ENCODE measurements around the gene C10orf62. TPM values are rescaled to one million over a fixed set of nuclear protein-coding genes. Genes with fewer than 3 reads are reported as not detected.

Gene C10orf62
- total and polyA plus RNA-seq, 9 of the 15 experiments (the other 6 are each of a cell fraction or from before 2014, with no cell fraction given), result not detected

DNA sequence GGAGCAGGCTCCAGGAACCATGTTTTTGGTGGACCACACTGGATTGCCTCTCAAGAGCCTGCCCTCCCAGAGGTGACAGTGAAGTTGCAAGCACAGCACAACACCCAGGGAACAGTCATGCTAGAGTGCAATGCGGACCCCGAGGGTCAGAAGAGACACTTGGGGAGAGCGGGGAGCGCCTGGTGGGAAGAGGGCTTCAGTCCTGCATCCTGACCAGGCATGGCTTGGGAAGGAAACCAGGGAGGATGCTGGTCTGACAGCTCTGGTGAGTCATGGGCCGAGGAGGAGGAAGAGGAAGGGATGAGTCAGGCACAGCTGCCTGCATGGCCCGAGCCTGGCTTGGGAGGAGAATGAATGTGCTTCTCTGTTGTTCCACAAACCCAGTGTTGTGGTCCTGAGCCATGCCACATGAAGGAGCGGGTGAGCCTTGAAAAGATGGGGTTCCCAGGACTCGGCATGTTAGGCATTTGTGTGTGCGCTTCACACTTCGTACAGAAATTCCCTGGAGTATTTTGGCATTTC lies 46.4 kb upstream of the C10orf62 start (continued):
- TF ChIP-seq U2AF2 (optimal IDR thresholded peaks at IDR 0.05; ENCODE audit: low read depth, low read length), result no peak
- TF ChIP-seq, protein P1, sequence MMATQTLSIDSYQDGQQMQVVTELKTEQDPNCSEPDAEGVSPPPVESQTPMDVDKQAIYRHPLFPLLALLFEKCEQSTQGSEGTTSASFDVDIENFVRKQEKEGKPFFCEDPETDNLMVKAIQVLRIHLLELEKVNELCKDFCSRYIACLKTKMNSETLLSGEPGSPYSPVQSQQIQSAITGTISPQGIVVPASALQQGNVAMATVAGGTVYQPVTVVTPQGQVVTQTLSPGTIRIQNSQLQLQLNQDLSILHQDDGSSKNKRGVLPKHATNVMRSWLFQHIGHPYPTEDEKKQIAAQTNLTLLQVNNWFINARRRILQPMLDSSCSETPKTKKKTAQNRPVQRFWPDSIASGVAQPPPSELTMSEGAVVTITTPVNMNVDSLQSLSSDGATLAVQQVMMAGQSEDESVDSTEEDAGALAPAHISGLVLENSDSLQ (IDR thresholded peaks at IDR 0.05), result peak; percentile 40; the same call in 1 of the 2 replicates
- TF ChIP-seq, protein P2, sequence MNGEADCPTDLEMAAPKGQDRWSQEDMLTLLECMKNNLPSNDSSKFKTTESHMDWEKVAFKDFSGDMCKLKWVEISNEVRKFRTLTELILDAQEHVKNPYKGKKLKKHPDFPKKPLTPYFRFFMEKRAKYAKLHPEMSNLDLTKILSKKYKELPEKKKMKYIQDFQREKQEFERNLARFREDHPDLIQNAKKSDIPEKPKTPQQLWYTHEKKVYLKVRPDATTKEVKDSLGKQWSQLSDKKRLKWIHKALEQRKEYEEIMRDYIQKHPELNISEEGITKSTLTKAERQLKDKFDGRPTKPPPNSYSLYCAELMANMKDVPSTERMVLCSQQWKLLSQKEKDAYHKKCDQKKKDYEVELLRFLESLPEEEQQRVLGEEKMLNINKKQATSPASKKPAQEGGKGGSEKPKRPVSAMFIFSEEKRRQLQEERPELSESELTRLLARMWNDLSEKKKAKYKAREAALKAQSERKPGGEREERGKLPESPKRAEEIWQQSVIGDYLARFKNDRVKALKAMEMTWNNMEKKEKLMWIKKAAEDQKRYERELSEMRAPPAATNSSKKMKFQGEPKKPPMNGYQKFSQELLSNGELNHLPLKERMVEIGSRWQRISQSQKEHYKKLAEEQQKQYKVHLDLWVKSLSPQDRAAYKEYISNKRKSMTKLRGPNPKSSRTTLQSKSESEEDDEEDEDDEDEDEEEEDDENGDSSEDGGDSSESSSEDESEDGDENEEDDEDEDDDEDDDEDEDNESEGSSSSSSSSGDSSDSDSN (IDR thresholded peaks at IDR 0.05; ENCODE audit: borderline replicate concordance in 1 of 2, low read depth in 2 of 2, low read length in 2 of 2), result no peak
- no peak for TF ChIP-seq ARHGAP35 (IDR thresholded peaks at IDR 0.05; ENCODE audit: partially characterized antibody)
- TF ChIP-seq, protein P3, sequence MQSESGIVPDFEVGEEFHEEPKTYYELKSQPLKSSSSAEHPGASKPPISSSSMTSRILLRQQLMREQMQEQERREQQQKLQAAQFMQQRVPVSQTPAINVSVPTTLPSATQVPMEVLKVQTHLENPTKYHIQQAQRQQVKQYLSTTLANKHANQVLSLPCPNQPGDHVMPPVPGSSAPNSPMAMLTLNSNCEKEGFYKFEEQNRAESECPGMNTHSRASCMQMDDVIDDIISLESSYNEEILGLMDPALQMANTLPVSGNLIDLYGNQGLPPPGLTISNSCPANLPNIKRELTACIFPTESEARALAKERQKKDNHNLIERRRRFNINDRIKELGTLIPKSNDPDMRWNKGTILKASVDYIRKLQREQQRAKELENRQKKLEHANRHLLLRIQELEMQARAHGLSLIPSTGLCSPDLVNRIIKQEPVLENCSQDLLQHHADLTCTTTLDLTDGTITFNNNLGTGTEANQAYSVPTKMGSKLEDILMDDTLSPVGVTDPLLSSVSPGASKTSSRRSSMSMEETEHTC (IDR thresholded peaks at IDR 0.05), result no peak
- no peak for TF ChIP-seq ZBED1 (IDR thresholded peaks at IDR 0.05)
- TF ChIP-seq ZNF408 (CRISPR knock-in tag; IDR thresholded peaks at IDR 0.05; ENCODE audit: low read depth), result no peak
- TF ChIP-seq DPF2 (IDR thresholded peaks at IDR 0.05), result peak; percentile 77
- TF ChIP-seq, protein P4, sequence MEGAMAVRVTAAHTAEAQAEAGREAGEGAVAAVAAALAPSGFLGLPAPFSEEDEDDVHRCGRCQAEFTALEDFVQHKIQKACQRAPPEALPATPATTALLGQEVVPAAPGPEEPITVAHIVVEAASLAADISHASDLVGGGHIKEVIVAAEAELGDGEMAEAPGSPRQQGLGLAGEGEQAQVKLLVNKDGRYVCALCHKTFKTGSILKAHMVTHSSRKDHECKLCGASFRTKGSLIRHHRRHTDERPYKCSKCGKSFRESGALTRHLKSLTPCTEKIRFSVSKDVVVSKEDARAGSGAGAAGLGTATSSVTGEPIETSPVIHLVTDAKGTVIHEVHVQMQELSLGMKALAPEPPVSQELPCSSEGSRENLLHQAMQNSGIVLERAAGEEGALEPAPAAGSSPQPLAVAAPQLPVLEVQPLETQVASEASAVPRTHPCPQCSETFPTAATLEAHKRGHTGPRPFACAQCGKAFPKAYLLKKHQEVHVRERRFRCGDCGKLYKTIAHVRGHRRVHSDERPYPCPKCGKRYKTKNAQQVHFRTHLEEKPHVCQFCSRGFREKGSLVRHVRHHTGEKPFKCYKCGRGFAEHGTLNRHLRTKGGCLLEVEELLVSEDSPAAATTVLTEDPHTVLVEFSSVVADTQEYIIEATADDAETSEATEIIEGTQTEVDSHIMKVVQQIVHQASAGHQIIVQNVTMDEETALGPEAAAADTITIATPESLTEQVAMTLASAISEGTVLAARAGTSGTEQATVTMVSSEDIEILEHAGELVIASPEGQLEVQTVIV (CRISPR knock-in tag; IDR thresholded peaks at IDR 0.05; ENCODE audit: borderline replicate concordance), result no peak
- no peak for TF ChIP-seq HNRNPLL (IDR thresholded peaks at IDR 0.05; ENCODE audit: low read depth, low read length, poor library complexity, severe bottlenecking)
- no peak for TF ChIP-seq NR4A1 (CRISPR knock-in tag; IDR thresholded peaks at IDR 0.05)
- peak; percentile 49; the same call in 1 of the 2 replicates for TF ChIP-seq NR4A1 (tag; IDR thresholded peaks at IDR 0.05)
- no peak for TF ChIP-seq SREBF1 (IDR thresholded peaks at IDR 0.05; ENCODE audit: borderline replicate concordance, low read depth, low read length)
- TF ChIP-seq, protein P5, sequence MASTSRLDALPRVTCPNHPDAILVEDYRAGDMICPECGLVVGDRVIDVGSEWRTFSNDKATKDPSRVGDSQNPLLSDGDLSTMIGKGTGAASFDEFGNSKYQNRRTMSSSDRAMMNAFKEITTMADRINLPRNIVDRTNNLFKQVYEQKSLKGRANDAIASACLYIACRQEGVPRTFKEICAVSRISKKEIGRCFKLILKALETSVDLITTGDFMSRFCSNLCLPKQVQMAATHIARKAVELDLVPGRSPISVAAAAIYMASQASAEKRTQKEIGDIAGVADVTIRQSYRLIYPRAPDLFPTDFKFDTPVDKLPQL (IDR thresholded peaks at IDR 0.05; ENCODE audit: extremely low read depth, insufficient read length), result no peak
- no peak for TF ChIP-seq NONO (IDR thresholded peaks at IDR 0.05; ENCODE audit: low read depth in 2 of 2, low read length in 1 of 2)
- no peak for TF ChIP-seq ZNF24 (IDR thresholded peaks at IDR 0.05)
- TF ChIP-seq RAD51 (IDR thresholded peaks at IDR 0.05; ENCODE audit: borderline replicate concordance, low read depth), result no peak
- TF ChIP-seq PHTF2 (CRISPR knock-in tag; IDR thresholded peaks at IDR 0.05), result no peak
- TF ChIP-seq TCFL5 (CRISPR knock-in tag; conservative IDR thresholded peaks at IDR 0.05), result no peak
- TF ChIP-seq, protein P6, sequence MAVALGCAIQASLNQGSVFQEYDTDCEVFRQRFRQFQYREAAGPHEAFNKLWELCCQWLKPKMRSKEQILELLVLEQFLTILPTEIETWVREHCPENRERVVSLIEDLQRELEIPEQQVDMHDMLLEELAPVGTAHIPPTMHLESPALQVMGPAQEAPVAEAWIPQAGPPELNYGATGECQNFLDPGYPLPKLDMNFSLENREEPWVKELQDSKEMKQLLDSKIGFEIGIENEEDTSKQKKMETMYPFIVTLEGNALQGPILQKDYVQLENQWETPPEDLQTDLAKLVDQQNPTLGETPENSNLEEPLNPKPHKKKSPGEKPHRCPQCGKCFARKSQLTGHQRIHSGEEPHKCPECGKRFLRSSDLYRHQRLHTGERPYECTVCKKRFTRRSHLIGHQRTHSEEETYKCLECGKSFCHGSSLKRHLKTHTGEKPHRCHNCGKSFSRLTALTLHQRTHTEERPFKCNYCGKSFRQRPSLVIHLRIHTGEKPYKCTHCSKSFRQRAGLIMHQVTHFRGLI (CRISPR knock-in tag; IDR thresholded peaks at IDR 0.05), result no peak

All from K562 (cell line).